Esophagus muscularis mucosa (tissue), 4 donors: Measurements from ENCODE around the gene IQCK. TPM values are rescaled to one million over a fixed set of nuclear protein-coding genes. Genes with fewer than 3 reads are reported as not detected.

Experiments used
- DNase-seq: peaks from one replicate; pipeline ENCODE4 v3.0.0-alpha.2; 2017; ENCODE audit errors: extremely low spot score
- H3K27ac ChIP-seq, 4 donors: fragments of 200-600 bp; sonication (generic); replicated peaks in 1 of 4; 1 replicate in 3 of 4; 2 replicates in 1 of 4; pipeline ENCODE4 v1.5.1; 2016 to 2019; ENCODE audit warnings: mild to moderate bottlenecking in 1 of 4
- H3K27me3 ChIP-seq, 4 donors: fragments of 200-600 bp; sonication (generic); one replicate each; pipeline versions ENCODE4 v1.5.1 to v1.6.0; 2016 to 2019
- H3K36me3 ChIP-seq, 4 donors: fragments of 200-600 bp; sonication (generic); one replicate each; pipeline ENCODE4 v1.5.1; 2016 to 2019
- H3K4me1 ChIP-seq, 4 donors: fragments of 200-600 bp; sonication (generic); one replicate each; pipeline ENCODE4 v1.5.1; 2016 to 2019
- H3K4me3 ChIP-seq, 4 donors: fragments of 200-600 bp; sonication (generic); 1 replicate in 2 of 4; 2 replicates in 2 of 4; pipeline ENCODE4 v1.5.1; 2016 to 2019; ENCODE audit warnings: mild to moderate bottlenecking in 4 of 4, moderate library complexity in 1 of 4
- H3K9me3 ChIP-seq, 4 donors: fragments of 200-600 bp; sonication (generic); 1 replicate in 3 of 4; 2 replicates in 1 of 4; pipeline ENCODE4 v1.5.1; 2016 to 2019
- EP300 ChIP-seq: sonication (generic); formaldehyde crosslinking; IDR thresholded peaks from one replicate; pipeline ENCODE4 v1.6.1; 2017; ENCODE audit warnings: antibody characterized with exemption
- POLR2A ChIP-seq: fragments of 450-650 bp; IDR thresholded peaks from one replicate; pipeline ENCODE4 v1.6.1; 2017; ENCODE audit warnings: antibody characterized with exemption, moderate library complexity, mild to moderate bottlenecking, low read depth
- POLR2AphosphoS5 ChIP-seq, 2 donors: sonication (generic); formaldehyde crosslinking; IDR thresholded peaks; one replicate each; pipeline ENCODE4 v1.6.1; 2017; ENCODE audit warnings: antibody characterized with exemption in 2 of 2
- WGBS: methylation state at CpG from one replicate; pipeline ENCODE4 v1.1.5; 2018; 5-methylcytosine and 5-hydroxymethylcytosine counted together
- intact Hi-C: fragments of 100-400 bp; cut with DNase I; formaldehyde crosslinking; loops from one replicate; pipeline ENCODE4 v1.15.1; 2023
- total RNA-seq, 4 donors: library from RNA; depleted of rRNA; stranded (reverse); fragments of >200 nt; gene quantifications; one replicate each; pipeline versions ENCODE4 v1.1.0 to v1.2.1, GENCODE V29; 2016
- TF ChIP-seq, protein P1 (sequence below), 3 experiments: fragments of 200-600 bp in 2 of 3; fragments of 450-650 bp in 1 of 3; sonication (generic) in 2 of 3; IDR thresholded peaks; one replicate each; pipeline ENCODE4 v1.5.1; 2017 to 2019; ENCODE audit warnings: antibody characterized with exemption in 3 of 3, mild to moderate bottlenecking in 2 of 3, moderate library complexity in 1 of 3

IQCK gene
- total RNA-seq, 4 donors from 2014 or later: 7.4 to 10.4 (median 8.6) TPM

DNA sequence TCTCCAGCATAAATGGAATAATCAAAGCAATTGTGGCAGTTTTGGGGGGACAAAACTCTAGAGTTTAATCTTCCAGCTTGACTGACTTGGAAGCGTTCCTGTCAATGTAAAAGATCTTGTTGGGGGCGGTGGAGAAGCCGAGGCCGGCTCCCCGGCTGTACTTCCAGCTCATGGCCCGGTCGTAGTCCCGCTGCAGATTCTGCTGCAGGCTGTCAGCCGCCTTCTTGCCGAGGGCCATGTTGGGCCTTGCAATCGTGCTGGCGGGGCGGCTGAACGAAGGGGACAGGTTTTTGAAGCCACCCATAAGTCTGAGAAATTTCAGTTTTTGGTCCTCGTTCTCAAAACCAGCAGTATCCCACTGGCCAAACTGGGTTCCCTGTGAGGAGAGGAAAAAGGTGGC is 11.2 kb upstream of the IQCK start:
- intact Hi-C loops: no loop called here
- TF ChIP-seq POLR2AphosphoS5 (IDR thresholded peaks at IDR 0.05) (no peak), EP300 (no peak), POLR2A (no peak)
- TF ChIP-seq, protein P1, sequence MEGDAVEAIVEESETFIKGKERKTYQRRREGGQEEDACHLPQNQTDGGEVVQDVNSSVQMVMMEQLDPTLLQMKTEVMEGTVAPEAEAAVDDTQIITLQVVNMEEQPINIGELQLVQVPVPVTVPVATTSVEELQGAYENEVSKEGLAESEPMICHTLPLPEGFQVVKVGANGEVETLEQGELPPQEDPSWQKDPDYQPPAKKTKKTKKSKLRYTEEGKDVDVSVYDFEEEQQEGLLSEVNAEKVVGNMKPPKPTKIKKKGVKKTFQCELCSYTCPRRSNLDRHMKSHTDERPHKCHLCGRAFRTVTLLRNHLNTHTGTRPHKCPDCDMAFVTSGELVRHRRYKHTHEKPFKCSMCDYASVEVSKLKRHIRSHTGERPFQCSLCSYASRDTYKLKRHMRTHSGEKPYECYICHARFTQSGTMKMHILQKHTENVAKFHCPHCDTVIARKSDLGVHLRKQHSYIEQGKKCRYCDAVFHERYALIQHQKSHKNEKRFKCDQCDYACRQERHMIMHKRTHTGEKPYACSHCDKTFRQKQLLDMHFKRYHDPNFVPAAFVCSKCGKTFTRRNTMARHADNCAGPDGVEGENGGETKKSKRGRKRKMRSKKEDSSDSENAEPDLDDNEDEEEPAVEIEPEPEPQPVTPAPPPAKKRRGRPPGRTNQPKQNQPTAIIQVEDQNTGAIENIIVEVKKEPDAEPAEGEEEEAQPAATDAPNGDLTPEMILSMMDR (IDR thresholded peaks at IDR 0.05): no peak
- WGBS: 98% methylated on average over 9 of the region's 15 CpGs

DNA sequence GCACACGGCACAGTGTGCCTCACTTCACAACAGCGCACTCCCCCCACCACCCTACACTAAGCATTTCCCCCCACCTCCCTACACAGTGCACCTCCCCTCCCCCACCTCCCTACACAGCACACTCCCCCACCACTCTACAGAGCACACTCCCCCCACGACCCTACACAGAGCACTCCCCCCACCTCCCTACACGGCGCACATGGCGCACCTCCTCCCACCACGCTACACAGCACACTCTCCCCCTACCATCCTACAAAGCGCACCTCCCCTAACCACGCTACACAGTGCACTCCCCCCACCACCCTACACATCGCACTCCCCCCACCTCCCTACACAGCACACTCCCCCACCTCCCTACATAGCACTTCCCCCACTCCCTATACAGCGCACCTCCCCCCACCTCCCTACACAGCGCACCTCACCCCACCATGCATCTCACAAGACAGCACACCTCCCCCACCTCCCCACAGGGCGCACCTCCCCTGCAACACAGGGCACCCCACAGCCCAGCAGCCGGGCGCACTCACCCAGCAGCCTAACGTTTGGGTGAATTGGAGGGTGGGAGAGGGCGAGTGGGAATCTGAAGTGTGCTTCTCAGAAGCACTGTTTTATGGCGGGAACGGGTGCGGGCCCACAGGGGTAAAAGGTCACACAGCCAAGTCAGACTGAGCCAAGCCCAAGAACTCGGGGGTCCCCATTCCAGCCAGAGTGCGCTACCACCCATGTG is 10.3 kb upstream of the IQCK start:
- intact Hi-C loops: no loop called here
- Histone ChIP-seq H3K4me1 (peaks cover 15 to 31% (median 22%) of the 10 kb centered on the region in 4 donors), H3K27me3 (no peaks in the 10 kb centered on the region), H3K36me3 (peaks cover 5 to 92% (median 64%) of the 10 kb centered on the region in 4 donors), H3K9me3 (no peaks in the 10 kb centered on the region), H3K4me3 (no peak overlapping the region), H3K27ac (peak overlapping the region in 1 of 4 donors; percentile 21)
- 86% methylated on average over 20 of the region's 22 CpGs for WGBS
- TF ChIP-seq EP300 (no peak), POLR2A (no peak), POLR2AphosphoS5 (IDR thresholded peaks at IDR 0.05) (no peak)
- TF ChIP-seq, protein P1 (IDR thresholded peaks at IDR 0.05): no peak
- no peak for DNase-seq

More for the DNA sequence above, 11.2 kb upstream of the IQCK start:
- H3K27me3 ChIP-seq: no peaks in the 10 kb centered on the region
- no peaks in the 10 kb centered on the region for H3K9me3 ChIP-seq
- no peak for DNase-seq
- no peak overlapping the region for H3K27ac ChIP-seq
- H3K4me3 ChIP-seq: no peak overlapping the region
- peaks cover 15 to 31% (median 22%) of the 10 kb centered on the region in 4 donors for H3K4me1 ChIP-seq
- H3K36me3 ChIP-seq: peaks cover 5 to 92% (median 67%) of the 10 kb centered on the region in 4 donors

DNA sequence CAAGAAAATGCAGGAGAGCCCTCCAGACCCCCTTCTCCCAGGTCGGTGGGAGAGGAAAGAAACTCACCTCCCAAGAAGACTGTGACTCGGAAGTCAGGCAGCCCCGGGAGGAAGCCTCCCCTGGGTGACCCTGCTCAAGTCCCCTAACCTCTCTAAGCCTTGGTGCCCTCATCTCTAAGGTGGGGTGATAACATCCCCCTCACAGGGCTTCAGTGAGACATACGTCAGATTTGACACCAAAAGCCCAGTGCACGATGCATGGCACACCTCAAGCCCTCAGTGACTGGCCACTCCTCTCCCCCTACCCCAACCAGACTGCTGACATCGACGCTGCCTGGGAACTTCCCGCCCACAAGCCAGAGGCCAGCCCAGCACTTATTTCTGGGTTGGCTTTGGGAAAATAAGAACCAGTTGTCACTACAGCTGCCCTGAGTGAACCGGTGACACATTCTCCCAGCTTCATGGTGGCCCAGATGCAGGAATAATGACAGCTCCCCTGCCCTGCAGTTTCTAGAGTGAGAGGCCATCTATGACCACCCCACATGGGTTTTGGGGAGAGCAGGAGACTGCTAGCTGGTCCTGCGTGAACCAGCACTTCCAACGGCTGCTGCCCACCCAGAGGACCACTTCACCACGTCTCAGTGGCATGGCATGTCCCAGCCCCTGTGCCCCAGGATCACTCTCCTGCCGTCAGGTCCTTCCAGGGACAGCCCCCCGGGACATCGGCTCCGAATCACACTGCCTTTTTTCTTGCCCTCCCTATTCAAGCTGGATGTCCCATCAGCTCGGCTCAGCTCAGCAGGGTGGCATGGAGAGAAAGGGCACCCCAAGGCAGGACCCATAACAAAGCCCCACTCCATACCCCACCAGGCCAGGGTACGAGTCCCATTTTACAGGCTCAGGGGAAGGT is 9.5 kb upstream of the IQCK start:
- Histone ChIP-seq H3K9me3 (no peaks in the 10 kb centered on the region), H3K36me3 (peaks cover 5 to 92% (median 65%) of the 10 kb centered on the region in 4 donors), H3K27ac (peak overlapping the region in 2 of 4 donors; percentile 4 to 21), H3K4me3 (no peak overlapping the region), H3K27me3 (no peaks in the 10 kb centered on the region), H3K4me1 (peaks cover 15 to 31% (median 22%) of the 10 kb centered on the region in 4 donors)
- TF ChIP-seq EP300 (no peak), POLR2A (no peak), POLR2AphosphoS5 (IDR thresholded peaks at IDR 0.05) (no peak)
- TF ChIP-seq, protein P1 (IDR thresholded peaks at IDR 0.05): no peak
- no peak for DNase-seq
- WGBS: 77% methylated on average over 12 of the region's 18 CpGs
- intact Hi-C loops: no loop called here

DNA sequence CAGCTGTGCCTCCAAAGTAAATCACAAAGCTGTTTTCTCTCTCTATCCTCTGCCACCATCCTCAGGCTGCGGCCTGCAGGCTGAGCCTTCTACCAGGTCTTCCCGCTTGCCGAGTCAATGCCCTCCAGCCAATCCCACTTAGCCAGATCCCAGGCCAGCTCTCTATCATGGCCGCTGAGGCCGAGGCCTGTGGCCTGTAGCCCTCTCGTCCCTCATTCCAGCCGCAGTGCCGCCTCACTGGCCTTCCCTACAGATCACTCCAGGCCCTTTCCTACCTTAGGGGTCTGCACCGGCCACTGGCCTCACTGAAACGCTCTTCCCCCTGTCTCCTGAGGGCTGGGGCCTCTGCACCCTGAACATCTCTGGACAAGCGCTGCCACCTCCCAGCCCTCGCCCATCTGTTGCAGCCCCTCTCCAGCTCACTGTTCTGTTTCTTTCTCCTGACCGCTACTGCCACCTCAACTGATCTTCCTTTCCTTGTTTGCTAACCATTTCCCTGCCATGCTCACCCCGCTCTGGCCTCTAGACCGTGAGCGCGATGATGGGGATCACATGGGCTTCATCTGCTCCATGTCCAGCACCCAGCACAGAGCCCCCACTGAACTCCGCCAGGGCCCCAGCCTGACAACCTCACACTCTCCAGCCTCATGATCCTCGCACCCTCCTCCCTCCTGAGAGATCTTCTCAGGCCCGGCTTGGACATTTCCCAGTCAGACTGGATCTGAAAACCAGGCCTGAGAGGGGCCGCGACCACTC is 8.5 kb upstream of the IQCK start:
- H3K4me1 ChIP-seq: peaks cover 12 to 24% (median 15%) of the 10 kb centered on the region in 4 donors
- H3K27ac ChIP-seq: peak overlapping the region; percentile 16 to 48 (median 32)
- H3K27me3 ChIP-seq: no peaks in the 10 kb centered on the region
- no peak for DNase-seq
- H3K36me3 ChIP-seq: peaks cover 5 to 91% (median 61%) of the 10 kb centered on the region in 4 donors
- no peak overlapping the region for H3K4me3 ChIP-seq
- intact Hi-C loops: loop anchor here (10.0 kb wide), 1 partner anchor 155 kb away; the partner anchor contains the start of gene VPS35L
- TF ChIP-seq, protein P1 (IDR thresholded peaks at IDR 0.05): no peak
- TF ChIP-seq EP300 (no peak), POLR2A (no peak), POLR2AphosphoS5 (IDR thresholded peaks at IDR 0.05) (no peak)
- no peaks in the 10 kb centered on the region for H3K9me3 ChIP-seq
- WGBS: 97% methylated on average over 22 of the region's 22 CpGs
